MM.1S (cell line): ENCODE data around the gene DYNLT1.

Experiments
- EZH2 ChIP-seq: fragments of 300-600 bp; sonication (generic); optimal IDR thresholded peaks from 2 replicates; pipeline ENCODE3; 2017; ENCODE audit warnings: low read depth, mild to moderate bottlenecking, antibody characterized with exemption, low read length, mixed read lengths
- EZH2phosphoT487 ChIP-seq: fragments of 300-600 bp; sonication (generic); IDR thresholded peaks from 2 replicates; pipeline ENCODE4 v1.6.1; 2018; ENCODE audit warnings: antibody characterized with exemption, low read length
- TF ChIP-seq, protein P1 (sequence below): fragments of 300-600 bp; sonication (generic); IDR thresholded peaks from 2 replicates; pipeline ENCODE4 v1.5.1; 2016; ENCODE audit warnings: antibody characterized with exemption, low read length, mixed read lengths

- TF ChIP-seq, protein P1, sequence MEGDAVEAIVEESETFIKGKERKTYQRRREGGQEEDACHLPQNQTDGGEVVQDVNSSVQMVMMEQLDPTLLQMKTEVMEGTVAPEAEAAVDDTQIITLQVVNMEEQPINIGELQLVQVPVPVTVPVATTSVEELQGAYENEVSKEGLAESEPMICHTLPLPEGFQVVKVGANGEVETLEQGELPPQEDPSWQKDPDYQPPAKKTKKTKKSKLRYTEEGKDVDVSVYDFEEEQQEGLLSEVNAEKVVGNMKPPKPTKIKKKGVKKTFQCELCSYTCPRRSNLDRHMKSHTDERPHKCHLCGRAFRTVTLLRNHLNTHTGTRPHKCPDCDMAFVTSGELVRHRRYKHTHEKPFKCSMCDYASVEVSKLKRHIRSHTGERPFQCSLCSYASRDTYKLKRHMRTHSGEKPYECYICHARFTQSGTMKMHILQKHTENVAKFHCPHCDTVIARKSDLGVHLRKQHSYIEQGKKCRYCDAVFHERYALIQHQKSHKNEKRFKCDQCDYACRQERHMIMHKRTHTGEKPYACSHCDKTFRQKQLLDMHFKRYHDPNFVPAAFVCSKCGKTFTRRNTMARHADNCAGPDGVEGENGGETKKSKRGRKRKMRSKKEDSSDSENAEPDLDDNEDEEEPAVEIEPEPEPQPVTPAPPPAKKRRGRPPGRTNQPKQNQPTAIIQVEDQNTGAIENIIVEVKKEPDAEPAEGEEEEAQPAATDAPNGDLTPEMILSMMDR, result no peak
- TF ChIP-seq EZH2, result no peak
- TF ChIP-seq EZH2phosphoT487, result no peak
Measured at GRCh38 chr6:158603261-158604047, 41.1 kb downstream of the DYNLT1 start.
